HG03354 (cell line): ENCODE measurements around the gene WDR82.

ENCODE experiments used
- ATAC-seq: cut with Tn5 transposase; IDR thresholded peaks from one replicate; pipeline ENCODE4 v1.9.1; 2021; ENCODE audit warnings: mild to moderate bottlenecking; ENCODE audit not compliant: unreplicated experiment, poor library complexity, severe bottlenecking

WDR82 gene

GRCh38 chr3:52262447-52262846 lies 16.0 kb downstream of the WDR82 start:
- ATAC-seq: no peak

- no peak for ATAC-seq
Measured at GRCh38 chr3:52259448-52259847, 19.0 kb downstream of the WDR82 start.

GRCh38 chr3:52259035-52259434 lies 19.4 kb downstream of the WDR82 start:
- ATAC-seq: no peak

- ATAC-seq: no peak
Measured at GRCh38 chr3:52257911-52258310, 20.5 kb downstream of the WDR82 start.

DNA sequence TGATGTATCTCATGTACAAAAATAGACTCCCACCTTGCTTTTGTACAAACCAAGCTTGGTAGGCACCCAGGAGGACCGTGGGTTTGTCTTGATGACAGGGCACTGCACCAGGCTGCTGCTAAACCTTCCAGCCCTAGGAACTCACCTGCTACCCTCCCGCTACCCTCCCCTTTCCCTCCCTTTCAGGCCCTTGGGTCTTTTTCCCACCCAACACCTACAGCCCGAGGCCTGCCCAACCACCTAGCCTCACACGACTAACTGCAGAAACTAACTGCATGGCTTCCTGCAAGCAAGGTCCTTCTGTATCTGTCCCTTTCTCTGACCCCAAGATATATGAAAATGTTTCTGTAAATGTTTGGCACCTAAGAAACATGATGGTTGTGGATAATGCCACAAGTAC lies 21.8 kb downstream of the WDR82 start:
- ATAC-seq: no peak

DNA sequence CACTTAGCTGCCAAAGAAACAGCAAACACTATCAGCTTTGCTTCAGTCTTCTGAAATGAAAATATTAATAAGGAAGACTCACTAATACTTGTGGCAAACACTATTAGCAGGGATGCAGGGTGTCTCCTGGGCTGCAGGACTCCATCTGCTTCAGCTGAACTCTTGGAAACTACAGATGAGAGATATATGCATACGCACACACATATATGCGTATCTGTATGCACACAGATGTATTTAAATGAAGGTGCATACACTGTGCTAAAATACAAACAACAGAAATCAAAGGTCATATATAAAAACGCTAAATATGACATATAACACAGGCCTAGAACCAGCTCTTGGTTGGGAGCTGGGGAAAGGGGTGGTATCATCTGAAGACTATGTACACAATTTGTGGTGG lies 22.3 kb downstream of the WDR82 start:
- no peak for ATAC-seq

- no peak for ATAC-seq
Measured at GRCh38 chr3:52254608-52255007, 23.8 kb downstream of the WDR82 start.

GRCh38 chr3:52253314-52254304 lies 24.8 kb downstream of the WDR82 start:
- ATAC-seq: peak; percentile 96

DNA sequence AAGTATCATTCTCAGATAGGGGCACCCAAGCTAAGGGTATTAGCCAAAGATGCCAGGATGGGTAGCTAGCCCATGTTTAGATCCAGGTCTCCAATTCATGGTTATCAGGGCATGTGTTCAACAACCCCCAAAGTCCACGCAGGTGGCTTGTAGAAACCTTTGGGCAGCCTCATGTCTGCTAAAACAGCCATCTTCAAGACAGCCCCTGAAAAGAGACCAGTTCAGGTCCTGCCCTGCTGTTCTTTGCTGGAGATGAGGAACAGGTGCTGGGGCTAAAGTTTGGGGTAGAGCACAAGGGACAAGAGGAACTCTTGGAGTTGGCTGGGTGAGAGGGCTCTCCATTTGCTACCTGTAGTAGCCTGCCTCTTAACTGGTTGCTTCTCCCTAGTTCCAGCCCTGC lies 28.3 kb downstream of the WDR82 start:
- ATAC-seq: no peak

- ATAC-seq: no peak
Measured at GRCh38 chr3:52249683-52250082, 28.8 kb downstream of the WDR82 start.

- no peak for ATAC-seq
Measured at GRCh38 chr3:52248816-52249547, 29.5 kb downstream of the WDR82 start.

- no peak for ATAC-seq
Measured at GRCh38 chr3:52248165-52248541, 30.3 kb downstream of the WDR82 start.

- ATAC-seq: no peak
Measured at GRCh38 chr3:52247409-52248164, 30.9 kb downstream of the WDR82 start.

DNA sequence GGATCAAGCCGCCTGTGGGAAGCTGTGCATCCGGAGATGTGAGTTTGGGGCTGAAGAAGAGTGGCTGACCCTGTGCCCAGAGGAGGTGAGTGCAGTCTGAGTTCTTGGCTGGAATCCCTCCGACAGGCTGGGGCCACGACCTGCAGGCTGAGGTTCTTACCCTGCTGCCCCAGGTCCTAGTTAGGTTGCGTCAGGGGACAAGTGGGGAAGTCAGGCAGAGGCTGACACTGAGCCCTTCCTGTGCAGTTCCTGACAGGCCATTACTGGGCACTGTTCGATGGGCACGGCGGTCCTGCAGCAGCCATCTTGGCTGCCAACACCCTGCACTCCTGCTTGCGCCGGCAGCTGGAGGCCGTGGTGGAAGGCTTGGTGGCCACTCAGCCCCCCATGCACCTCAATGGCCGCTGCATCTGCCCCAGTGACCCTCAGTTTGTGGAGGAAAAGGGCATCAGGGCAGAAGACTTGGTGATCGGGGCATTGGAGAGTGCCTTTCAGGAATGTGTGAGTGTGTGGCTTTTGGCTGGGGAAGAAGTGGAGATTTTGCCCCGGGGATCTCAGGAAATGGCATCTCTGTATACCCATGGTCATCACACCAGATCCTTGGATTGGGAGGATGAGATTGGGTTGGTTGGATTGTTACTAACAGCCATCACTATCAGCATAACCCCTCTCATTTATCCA lies 31.6 kb downstream of the WDR82 start:
- ATAC-seq: no peak

GRCh38 chr3:52246264-52246620 lies 32.2 kb downstream of the WDR82 start:
- no peak for ATAC-seq

- ATAC-seq: no peak
Measured at GRCh38 chr3:52245322-52246263, 32.9 kb downstream of the WDR82 start, which contains the start of gene PPM1M. PPM1M (plus strand) TSS chr3:52245759; CDS start chr3:52245825, 66 bp downstream.

DNA sequence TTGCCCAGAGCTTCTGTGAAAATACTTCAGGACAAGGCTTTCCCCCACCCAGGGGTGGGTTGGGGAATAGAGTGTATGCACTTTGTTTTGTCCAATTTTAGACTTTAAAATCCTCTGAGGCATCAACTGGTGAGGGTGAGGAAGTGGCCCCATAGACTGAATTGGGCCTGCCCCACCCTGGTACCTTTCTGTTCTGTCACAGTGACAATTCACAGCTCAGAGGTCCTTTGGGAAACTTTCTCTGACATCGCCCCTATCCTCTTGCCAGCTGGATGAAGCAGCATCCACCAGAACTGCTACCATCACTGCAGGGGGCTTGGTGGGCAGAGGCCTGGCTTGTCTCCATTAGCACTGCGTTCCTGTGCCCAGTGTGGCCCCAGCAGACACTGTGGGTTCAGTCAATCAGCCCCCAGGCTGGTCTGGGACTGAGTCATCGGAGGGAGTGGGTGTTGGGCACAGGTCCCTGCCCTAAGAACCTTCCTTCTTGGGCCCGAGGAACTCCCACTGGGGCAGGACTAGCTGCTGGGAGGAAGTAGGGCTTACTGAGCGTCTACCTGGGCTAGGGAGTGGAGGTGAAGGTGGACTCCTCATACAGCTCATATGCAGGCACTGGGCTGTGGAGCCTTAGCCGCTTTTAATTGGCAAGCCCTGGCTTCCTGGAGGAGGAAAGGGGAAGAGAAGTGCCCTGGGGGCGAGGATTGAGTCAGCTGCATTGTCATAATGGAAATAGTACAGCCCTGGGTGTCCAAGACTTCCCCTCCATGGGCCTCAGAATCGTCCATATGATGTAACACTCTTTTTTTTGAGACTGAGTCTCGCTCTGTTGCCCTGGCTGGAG lies 34.4 kb downstream of the WDR82 start:
- peak; percentile 46 for ATAC-seq

GRCh38 chr3:52242039-52242438 lies 36.4 kb downstream of the WDR82 start:
- ATAC-seq: no peak
